Measurements from ENCODE around the gene MYO1F.
"Not testable (repeated sequence)": the region's sequence is repeated elsewhere in the genome, so short reads cannot be mapped to it uniquely, and the experiment has no call there.

MYO1F gene

DNA sequence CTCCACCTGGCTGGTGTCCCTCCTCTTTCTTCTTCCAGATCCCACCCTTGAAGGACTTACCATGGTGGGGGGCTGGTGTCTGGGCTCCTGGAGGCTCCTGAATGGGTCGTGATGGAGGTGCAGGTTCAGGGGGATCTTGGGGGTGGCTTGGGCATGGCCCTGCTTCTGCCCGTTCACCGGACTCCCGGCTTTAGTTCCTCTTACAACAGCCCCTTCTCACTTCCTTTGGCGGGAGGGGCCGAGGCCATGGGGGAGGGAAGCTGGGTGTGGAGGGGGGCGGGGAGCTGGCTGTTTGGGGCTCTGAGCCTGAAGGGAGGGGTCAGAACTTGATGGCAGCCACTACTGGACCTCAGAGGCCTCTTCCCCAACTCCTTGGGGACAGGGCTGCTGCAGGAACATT, at the start of gene MYO1F:
Gene MYO1F, minus strand, starts transcription at position 196 of the 400 bp plus-strand sequence. Its CDS starts 133 bp downstream, at position 63.
- no peak for DNase-seq

DNA sequence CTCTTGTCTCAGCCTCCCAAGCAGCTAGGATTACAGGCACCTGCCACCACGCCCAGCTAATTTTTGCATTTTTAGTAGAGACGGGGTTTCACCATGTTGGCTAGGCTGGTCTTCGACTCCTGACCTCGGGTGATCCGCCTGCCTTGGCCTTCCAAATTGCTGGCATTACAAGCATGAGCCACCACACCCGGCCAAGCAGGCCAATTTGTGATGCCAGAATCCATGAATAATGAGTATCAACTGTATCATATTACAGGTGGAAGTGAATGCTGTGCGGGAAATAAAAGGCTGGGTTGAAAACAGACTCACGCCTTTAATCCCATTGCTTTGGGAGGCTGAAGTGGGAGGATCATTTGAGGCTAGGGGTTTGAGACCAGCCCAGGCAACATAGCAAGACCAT, 49.6 kb upstream of the MYO1F start:
- no peak for DNase-seq

DNA sequence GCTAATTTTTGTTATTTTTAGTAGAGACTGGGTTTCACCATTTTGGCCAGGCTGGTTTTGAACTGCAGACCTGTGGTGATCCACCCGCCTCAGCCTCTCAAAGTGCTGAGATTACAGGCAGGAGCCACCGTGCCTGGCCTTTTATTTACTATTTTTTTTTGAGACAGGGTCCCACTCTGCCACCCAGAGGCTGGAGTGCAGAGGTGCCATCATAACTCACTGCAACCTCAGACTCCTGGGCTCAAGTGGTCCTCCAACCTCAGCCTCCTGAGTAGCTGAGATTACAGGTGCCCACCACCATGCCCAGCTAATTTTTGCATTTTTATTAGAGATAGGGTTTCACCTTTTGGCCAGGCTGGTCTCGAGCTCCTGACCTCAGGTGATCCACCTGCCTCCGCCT, 45.6 kb upstream of the MYO1F start:
- DNase-seq = not testable (repeated sequence)

DNA sequence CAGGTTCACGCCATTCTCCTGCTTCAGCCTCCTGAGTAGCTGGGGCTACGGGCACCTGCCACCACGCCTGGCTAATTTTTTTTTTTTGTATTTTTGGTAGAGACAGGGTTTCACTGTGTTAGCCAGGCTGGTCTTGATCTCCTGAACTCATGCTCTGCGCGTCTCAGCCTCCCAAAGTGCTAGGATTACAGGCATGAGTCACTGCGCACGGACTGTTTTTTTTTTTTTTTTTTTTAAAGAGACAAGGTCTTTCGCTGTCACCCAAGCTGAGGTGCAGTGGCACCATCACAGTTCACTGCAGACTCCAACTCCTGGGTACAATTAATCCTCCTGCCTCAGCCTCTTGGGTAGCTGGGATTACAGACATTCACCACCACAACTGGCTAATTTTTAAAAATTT, 41.5 kb upstream of the MYO1F start:
- DNase-seq = no peak

DNA sequence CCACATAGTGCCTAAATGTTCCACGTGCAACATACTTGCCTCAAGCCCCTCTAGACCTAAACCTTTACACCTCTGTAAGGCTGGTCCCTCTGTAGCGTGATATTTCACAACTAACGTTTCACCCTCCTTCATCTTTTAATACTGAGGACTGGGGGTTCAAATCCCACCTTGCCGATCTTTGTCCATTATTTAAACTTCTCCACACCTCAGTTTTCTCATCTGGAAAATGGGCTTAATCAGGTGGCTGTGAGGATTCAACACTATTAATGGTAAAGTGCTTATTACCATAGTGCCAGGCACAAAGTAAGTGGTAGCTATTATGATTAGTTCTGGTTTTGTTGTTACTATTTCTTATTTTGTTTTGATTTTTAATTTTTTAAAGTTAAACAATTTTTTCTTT, 40.7 kb upstream of the MYO1F start:
- DNase-seq = no peak

DNA sequence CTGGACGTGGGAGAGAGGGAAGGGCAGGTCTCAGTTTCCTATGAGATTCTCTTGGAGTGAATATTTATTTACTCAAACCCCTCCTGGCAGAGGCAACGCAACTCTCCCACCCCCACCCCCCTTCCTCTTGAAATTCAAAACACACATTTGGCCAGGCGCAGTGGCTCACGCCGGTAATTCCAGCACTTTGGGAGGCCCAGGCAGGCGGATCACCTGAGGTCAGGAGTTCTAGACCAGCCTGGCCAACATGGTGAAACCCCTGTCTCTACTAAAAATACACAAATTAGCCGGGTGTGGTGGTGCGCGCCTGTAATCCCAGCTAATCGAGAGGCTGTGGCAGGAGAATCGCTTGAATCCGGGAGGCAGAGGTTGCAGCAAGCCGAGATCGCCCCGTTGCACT, 40.1 kb upstream of the MYO1F start:
- not testable (repeated sequence) for DNase-seq

DNA sequence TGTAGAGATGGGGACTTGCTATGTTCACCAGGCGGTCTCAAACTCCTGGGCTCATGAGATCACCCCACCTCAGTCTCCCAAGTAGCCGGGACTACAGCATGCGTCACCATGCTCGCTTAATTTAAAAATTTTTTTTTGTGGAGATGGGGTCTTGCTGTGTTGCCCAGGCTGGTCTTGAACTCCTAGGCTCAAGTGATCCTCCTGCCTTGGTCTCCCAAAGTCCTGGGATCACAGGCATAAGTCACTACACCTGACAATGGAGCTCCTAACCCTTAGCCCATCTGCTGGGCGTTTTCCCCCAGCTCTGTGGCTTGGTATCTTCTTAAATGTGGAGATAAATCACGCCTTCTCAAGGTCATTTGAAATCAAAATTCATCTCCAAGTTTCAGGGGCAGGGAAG, 39.6 kb upstream of the MYO1F start:
- no peak for DNase-seq

DNA sequence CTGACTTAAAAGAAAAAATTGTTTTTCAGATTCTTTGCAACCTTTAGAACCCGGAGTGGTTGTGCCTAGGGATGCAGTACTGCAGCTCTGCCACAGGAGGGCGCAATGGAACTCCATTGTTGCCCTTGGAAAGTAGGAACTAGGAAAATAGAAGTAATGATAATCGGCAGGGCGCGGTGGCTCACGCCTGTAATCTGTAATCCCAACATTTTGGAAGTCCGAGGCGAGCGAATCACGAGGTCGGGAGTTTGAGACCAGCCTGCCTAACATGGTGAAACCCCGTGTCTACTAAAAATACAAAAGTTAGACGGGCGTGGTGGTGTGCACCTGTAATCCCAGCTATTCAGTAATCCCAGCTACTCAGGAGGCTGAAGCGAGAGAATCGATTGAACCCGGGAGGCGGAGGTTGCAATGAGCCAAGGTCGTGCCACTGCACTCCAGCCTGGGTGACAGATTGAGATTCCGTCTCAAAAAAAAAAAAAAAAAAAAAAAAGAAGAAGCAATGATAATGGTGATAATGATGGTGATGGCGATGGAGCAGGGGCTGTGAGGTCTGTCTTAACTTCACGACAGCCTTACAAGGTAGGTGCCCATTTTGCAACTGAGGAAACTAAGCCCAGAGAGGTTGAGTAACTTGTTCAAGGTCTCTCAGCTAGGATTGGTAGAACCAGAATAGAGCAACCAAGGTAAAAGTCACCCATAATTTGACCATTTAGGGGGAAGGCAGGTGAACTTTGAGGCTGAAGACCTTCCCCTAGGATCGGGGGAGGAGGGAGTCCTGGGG, 38.8 kb upstream of the MYO1F start:
- peak; percentile 84 for DNase-seq

DNA sequence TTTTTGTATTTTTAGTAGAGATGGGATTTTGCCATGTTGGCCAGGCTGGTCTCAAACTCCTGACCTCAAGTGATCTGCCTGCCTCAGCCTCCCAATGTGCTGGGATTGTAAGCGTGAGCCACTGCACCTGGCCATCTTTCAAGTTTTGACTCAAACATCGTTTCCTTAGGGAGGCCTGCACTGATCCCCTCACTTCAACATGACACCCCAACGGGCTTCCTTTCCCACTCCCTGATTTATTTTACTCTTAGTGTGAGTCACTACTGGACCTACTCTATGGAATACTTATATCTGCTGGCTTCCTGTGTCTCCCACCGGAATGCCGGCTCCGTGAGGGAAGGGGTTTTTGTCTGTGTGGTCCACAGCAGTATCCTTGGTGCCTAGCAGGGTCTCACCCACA, 37.8 kb upstream of the MYO1F start:
- no peak for DNase-seq

DNA sequence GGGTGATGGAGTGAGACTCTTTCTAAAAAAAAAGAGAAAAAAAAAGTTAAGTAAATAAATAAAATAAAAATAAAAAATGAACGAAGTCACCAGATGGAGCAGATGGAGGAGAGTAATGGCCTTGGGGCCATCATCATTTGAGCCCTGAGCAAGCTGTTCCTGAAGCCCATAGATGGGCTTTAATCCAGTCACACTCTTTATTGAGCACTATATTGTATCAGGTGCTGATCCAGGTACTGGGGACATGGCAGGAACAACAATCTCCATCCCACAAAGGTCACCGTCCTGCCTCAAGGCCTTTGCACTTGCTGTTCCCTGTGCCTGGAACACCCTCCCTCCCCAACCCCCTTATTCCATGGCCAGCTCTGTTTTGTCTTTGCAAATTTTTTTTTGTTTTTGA, 37.2 kb upstream of the MYO1F start:
- no peak for DNase-seq

DNA sequence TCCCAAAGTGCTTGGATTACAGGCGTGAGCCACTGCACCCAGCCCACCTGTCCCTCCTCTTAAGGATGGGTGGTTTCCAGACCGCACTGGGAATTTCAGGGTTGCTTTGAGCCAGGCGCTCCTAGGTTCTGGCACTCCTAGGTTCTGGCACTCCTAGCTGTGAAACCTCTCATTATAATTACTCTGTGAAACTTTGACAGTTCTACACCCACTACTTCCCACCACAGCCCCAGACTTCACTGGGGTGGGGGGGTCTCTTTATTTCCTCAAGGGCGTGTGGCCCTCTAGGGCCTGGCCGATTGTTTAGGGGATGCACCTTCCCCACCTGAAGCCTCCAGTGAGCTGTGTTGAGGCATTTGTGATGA, 35.5 kb upstream of the MYO1F start:
- DNase-seq = no peak

DNA sequence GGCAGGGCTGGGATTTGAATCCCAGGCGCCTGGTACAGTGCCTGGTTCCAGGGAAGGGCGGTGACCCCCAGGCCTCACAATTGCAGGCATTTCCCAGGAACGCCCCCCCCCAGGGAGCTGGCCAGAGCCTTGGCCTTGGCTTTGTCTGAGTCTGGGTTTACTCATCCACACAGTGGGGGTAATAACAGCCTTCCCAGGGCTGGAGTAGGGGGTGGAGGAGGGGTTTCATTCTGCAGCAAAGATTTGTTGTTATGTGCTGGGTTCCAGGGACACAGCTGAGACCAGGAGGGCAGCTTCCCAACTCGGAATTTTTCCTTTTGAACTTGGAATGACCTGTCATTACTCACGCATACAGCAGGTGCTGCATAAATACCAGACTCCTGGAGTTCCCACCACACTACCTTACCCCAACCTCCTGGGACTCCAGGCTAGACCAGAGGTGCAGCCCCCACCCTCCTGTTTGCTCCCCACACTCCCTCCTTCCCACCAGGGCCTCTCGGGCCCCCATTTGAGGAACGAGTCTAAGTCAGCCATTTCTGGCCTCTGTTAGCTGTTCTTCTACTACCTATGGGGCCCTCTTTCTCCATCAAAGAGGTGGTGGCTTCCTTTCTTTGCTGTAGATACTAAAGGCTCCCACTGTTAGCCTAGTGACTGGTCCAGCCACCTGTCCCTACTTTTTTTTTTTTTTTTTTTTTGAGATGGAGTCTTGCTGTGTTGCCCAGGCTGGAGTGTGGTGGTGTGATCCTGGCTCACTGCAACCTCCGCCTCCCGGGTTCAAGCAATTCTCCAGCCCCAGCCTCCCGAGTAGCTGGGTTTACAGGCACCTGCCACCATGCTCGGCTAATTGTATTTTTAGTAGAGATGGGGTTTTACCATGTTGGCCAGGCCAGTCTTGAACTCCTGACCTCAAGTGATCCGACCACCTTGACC, 34.9 kb upstream of the MYO1F start:
- peak; percentile 52 for DNase-seq

DNA sequence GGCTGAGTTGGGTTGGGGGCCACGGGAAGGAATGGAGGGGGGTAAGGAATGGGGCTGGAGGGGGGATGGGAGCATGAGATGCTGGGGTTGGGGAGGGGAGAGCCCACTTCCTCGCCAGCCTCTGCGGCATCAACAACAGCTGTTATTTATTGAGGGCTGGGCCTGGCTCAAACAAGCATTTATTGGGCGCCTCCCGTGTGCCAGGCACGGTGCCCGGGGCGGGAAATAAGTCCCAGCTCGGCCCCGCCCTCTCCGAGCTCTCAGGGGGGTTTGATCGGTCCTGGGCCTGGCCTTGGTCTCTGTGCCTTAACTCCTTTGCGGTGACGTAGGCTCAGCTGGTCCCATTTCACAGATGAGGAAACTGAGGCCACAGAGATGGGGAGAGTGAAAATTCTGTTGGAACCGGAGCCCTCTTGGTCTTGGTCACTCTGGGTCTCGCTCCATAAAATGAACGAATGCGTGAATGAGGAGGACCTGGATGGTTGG, 34.2 kb upstream of the MYO1F start:
- peak; percentile 61 for DNase-seq

DNA sequence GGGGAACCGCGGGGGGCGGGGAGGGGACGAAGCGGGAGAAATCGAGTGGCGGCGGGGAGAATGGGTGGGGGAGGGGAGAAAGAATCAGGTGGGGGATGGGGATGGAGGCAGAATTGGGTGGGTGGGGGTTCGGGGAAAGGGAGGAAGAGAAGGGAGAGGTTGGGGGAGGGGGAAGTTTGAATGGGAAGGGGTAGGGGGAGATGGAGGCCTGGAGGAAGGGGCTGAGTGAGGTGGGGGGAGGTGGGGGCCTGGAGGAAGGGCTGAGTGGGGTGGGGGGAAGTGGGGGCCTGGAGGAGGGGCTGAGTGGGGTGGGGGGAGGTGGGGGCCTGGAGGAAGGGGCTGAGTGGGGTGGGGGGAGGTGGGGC, 33.7 kb upstream of the MYO1F start:
- DNase-seq = peak; percentile 78

DNA sequence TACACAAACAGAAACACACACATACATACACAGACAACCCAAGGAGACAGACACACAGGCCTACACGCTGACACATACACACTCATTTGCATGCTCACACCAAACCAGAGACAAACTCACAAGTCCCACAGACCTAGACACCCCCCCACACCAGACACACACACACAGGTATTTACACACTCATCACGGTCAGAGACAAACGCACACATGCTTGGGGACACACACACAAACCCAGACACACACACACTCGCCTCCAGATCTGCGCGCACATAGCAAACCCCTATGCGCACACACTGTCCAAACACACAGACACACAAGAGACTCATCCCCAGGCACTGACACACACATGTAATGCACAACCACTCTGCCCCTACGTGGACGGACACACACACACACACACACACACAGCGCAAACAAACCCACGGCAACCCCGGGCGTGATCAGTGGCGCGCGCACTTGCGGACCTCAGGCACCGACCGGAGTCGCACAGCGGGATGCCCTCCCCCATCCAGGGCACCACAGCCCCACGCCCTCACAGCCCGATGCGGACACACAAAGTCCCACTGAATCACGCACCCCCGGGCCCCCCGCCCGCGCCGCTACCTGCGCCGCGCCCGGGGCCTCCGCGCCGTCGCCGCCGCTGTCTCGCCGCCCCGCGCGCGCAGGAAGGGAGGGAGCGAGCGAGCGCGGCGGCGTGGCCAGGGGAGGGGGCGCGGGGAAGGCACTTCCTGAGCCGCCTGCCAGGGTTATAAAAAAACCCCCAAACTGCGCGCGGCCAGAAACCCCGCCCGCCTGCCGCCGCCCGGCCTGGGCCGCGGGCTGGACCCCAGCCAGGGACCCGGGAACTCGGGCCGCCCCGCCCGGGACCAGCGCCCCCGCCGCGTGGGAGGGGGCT, 33.0 kb upstream of the MYO1F start, which contains the start of gene ADAMTS10:
Gene ADAMTS10, minus strand, starts transcription at position 675 of the 895 bp plus-strand sequence. CDS start 5,005 bp downstream, outside the sequence.
- DNase-seq = peak; percentile 78

DNA sequence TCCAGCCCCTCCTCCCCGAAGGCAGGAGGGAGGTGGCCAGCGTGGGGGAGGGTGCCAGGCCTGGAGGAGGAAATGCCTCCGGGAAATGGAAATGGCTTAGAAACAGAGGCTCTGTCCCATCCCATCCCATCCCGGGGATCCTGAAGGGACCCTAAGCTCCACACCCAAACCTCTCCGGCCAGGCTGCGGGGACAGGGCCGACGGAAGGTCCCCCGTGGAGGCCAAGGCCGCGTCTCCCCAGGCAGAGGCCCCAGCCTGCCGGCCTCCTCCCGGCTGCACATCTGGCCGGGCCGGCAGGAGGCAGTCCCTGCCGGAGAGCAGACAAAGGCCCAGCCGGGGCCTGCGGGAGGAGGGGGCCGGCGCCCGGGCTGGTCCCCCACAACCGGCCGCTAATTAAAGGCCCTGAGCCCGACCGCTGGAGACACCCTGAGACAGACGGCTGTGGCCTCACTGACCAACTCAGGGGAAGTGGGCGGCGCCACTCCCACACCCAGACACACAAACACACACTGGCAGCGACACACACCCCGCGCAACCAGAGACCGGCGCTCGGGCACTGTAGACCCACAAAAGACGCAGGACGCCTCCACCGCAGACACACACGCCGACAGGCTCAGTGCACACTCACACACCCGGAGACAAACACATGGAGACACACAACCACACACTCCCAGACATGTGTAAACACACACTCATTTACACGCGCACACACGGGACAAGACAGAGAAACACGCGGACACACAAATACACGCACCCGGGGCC, 32.2 kb upstream of the MYO1F start:
- peak; percentile 87 for DNase-seq

DNA sequence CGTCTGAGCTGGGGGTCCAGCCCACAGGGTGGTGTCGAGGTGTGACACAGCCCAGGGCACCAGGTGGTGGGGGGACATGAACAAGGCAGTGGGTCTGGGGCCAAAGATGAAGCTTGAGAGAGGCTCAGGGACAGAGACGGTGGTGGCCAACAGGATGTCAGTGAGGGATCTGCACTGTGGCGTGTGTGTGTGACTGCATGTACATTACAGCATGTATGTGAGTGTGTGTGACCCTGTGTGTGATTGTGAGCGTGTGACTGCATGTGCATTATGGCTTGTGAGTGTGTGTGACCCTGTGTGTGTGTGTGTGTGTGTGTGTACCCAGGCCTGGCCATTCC, 31.7 kb upstream of the MYO1F start:
- no peak for DNase-seq

DNA sequence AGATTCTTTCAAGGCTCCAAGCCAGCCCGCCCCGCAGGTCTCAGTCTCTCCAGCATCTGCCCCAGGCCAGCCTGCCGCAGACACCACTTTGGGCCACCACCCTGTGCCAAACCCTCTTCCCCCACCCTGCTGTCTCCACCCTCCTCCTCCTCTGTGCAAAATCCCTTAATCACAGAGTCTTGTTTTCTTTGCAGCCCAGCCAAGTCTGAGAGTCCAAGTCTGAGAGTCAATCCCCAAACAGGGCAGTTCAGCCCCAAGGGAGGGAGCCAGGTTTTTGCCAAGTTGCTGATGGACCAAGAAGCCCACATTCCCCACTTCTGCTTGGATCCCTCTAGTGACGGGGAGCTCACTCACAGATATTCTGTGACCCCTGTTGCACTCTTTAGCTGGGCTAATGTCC, 30.1 kb upstream of the MYO1F start:
- no peak for DNase-seq

DNA sequence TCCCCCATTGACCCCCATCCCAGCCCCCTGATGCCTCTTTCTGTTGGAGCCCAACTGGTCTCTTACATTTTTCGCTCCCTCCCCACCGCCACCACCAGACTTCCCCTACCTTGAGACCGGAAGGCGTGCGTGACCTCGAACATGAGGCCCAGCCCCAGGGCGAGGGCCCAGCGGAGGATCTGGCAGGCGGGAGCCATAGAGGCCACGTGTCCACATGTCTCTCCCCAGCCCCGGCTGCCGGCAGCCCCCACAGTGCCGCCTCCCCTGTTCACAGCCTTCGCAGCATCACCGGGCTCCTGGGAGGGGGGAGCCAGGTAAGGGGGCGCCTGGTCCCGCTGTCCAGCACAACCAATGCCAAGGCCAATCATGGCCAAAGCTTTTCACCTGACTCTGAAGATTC, 28.3 kb upstream of the MYO1F start:
- DNase-seq = no peak

DNA sequence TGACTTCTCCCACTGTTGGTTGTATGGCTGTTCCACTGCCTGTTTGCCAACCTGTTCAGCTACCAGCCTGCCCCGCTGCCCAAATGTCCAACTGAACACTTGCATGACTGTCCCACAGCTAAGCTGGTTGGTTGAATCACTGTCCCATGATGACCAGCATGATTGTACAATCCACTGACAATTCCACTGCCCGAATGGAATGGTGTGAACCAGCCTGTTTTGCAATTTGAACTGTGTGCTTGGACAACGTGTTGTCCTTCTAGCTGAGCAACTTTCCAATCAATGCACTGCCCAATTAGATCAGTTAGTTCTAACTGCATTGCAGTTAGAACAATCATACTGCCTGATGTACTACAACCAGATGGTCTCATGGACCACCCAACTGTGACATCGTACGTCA, 24.6 kb upstream of the MYO1F start:
- no peak for DNase-seq

DNA sequence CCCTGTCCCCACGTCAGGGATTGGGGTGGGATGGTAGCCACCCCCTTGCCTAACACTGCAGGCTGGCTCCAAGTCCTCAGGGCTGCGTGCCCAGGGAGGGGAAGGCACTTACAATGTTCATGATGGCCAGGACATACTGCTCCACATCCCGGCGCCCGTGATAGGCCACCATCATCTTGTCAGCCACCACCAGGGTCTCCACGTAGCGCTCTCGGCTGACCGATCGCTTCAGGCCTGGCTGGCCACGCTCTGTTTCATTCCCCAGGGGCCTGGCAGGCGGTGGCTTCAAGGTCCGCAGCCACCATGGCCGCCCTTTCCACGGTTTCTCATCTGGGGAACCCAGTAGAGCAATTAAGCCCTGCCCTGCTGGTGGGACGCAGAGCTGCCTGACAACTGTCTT, 23.6 kb upstream of the MYO1F start:
- DNase-seq = no peak

DNA sequence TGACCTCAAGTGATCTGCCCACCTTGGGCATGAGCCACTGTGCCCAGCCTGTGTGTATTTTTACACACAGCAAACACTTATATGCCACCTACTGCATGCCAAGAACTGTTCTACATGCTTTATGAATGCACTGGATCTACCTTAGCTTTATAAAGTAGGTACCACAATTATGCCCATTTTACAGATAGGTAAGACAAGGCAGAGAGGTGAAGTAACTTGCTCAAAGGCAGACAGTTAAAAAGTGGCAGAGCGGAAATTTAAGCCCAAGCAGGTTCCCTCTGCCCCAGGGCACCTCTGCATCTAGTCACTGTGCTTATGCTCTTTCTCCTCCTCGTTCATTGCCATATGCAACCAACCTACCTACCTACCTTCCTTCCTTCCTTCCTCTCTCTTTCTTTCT, 22.8 kb upstream of the MYO1F start:
- no peak for DNase-seq

Data from eye (tissue), 1 donor.